Tracheal epithelial cell (primary cell): ENCODE measurements around the gene GTF2I. TPM values are rescaled to one million over a fixed set of nuclear protein-coding genes. Genes with fewer than 3 reads are reported as not detected.

ENCODE experiments used
- total RNA-seq: library from RNA; depleted of rRNA; stranded (reverse); fragments of >200 nt; gene quantifications from 2 replicates; pipeline ENCODE4 v1.2.1, GENCODE V29; 2014

The GTF2I gene
- total RNA-seq = 77.8 and 80.0 TPM in 2 replicates

GRCh38 chr7:74657692-74658177, at the start of gene GTF2I:
GTF2I (plus strand) TSS chr7:74657718; CDS start chr7:74689129, 31,411 bp downstream.

GRCh38 chr7:74773760-74774750, 116.5 kb downstream of the GTF2I start, which contains the start of gene NCF1:
NCF1 (plus strand) TSS chr7:74774011; CDS start chr7:74774032, 21 bp downstream.

Other genes starting within 250 kb of the GTF2I start
- gene GTF2IRD1, start 203.8 kb upstream of the GTF2I start, total RNA-seq = 23.7 and 28.0 TPM in 2 replicates
- 0.48 TPM in 1 of 2 replicates, not detected in the other for gene NCF1, start 116.3 kb downstream of the GTF2I start, total RNA-seq
- gene GTF2IRD2, start 193.9 kb downstream of the GTF2I start, total RNA-seq = 2.1 and 2.9 TPM in 2 replicates